ENCODE measurements around the gene HELZ.

The HELZ gene

DNA sequence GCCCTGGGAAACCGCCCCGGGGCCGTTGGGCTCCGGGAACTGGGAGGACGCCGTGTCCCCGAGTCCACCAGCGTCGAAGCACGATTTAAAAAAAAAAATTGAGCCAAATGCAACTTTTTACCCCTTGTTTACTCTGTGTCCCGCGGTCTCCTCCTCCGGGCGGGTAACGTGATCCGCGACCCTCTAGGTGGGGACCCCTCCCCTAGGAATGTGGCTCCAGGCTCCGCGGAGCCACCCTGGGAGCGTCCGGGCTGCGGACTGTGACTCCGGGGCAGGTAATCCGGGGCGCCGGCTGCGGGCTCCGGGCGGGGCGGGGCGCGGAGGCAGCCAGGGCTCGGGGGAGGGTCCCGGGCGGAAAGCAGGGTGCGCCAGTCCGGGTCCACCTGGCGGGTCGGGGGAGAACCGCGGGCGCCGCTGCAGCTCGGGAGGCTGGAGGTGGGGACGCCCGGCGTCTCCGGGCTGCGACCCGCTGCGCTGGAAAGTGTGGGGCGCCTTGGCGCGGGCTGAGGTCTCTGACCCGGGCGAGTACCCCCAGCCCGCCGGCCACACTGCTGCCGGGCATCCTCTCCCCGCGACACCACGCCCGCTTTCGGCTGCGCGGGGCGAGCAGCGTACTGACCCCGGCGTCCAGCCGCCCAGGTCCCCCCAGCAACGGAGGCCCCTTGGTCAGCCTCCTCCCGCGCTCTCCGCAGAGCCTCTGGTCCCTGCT lies 852 bp upstream of the HELZ start:
- H3K27ac ChIP-seq (ENCODE audit: low read length): peak overlapping the region; percentile 56

DNA sequence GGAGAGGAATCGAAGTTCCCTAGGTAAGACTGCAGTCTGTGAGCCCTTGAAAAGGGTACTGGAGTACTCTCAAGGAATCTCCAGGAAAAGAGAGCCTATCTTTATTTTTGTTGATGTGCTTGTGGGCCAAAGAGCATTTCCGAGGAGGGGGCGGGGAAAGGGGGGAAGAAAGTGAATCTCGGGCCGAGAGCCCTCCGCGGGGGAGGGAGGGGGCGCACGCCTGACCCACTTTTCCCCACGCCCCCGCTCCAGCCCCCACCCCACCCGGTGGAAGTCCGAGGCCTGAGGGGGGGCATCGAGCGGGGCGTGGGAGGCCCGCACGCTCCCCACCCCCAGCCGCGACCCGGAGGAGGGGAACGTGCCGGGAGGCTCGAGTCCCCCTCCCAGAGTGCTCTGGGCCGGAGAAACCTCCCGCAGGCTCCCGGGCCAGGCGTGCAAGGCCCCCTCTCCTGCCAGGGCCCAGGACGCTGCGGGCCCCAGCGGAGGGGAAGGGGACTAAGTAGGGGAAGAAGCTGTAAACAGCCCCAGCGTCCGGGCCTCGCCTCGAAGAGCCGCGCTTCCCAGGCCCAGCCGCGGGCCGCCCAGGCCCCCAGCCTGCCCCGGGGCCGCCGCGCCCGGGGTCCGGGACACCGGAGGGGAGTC lies 444 bp downstream of the HELZ start:
- Histone ChIP-seq H3K4me1 (ENCODE audit: control insufficient read depth in 1 of 2, insufficient read depth in 2 of 2, low read length in 2 of 2) (peaks cover 10 to 44% of the 10 kb centered on the region in 2 donors), H3K9me3 (ENCODE audit: control insufficient read depth in 1 of 2, low read length in 2 of 2) (no peaks in the 10 kb centered on the region), H3K27ac (ENCODE audit: low read length) (peak overlapping the region; percentile 77), H3K27me3 (ENCODE audit: low read depth, low read length) (no peaks in the 10 kb centered on the region), H3K36me3 (ENCODE audit: control insufficient read depth in 1 of 2, insufficient read depth in 2 of 2, low read length in 2 of 2) (peaks cover 0 to 4% of the 10 kb centered on the region in 2 donors), H3K4me3 (ENCODE audit: low read depth in 1 of 2, low read length in 2 of 2) (peak overlapping the region; percentile 68 to 98)

More for the DNA sequence above, 852 bp upstream of the HELZ start:
- Histone ChIP-seq H3K36me3 (ENCODE audit: control insufficient read depth in 1 of 2, insufficient read depth in 2 of 2, low read length in 2 of 2) (peaks cover 0 to 4% of the 10 kb centered on the region in 2 donors), H3K27me3 (ENCODE audit: low read depth, low read length) (no peaks in the 10 kb centered on the region), H3K4me1 (ENCODE audit: control insufficient read depth in 1 of 2, insufficient read depth in 2 of 2, low read length in 2 of 2) (peaks cover 7 to 35% of the 10 kb centered on the region in 2 donors), H3K4me3 (ENCODE audit: low read depth in 1 of 2, low read length in 2 of 2) (peak overlapping the region; percentile 68 to 98), H3K9me3 (ENCODE audit: control insufficient read depth in 1 of 2, low read length in 2 of 2) (no peaks in the 10 kb centered on the region)

DNA sequence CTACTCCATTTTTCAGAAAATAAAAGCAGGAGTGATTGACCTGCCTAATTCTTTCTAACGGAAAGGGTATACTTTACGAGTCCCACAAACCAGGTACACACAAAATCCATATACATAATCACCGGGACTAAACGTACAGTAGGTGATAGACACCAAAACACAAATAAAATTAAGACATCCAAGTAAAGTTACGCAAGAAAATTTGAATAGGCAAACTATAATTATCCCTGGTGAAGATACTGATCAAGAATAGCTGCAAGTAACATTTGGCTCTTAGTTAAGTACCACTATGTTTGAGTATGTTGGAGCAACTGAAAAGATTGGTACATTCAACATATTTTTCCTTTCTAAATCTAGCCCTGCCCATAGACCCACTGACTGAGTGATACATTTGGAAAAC lies 1.7 kb downstream of the HELZ start:
- Histone ChIP-seq H3K4me3 (ENCODE audit: low read depth in 1 of 2, low read length in 2 of 2) (peak overlapping the region; percentile 68 to 98), H3K27ac (ENCODE audit: low read length) (no peak overlapping the region), H3K9me3 (ENCODE audit: control insufficient read depth in 1 of 2, low read length in 2 of 2) (no peaks in the 10 kb centered on the region), H3K27me3 (ENCODE audit: low read depth, low read length) (no peaks in the 10 kb centered on the region), H3K4me1 (ENCODE audit: control insufficient read depth in 1 of 2, insufficient read depth in 2 of 2, low read length in 2 of 2) (peaks cover 10 to 44% of the 10 kb centered on the region in 2 donors), H3K36me3 (ENCODE audit: control insufficient read depth in 1 of 2, insufficient read depth in 2 of 2, low read length in 2 of 2) (peaks cover 9 to 10% of the 10 kb centered on the region in 2 donors)

DNA sequence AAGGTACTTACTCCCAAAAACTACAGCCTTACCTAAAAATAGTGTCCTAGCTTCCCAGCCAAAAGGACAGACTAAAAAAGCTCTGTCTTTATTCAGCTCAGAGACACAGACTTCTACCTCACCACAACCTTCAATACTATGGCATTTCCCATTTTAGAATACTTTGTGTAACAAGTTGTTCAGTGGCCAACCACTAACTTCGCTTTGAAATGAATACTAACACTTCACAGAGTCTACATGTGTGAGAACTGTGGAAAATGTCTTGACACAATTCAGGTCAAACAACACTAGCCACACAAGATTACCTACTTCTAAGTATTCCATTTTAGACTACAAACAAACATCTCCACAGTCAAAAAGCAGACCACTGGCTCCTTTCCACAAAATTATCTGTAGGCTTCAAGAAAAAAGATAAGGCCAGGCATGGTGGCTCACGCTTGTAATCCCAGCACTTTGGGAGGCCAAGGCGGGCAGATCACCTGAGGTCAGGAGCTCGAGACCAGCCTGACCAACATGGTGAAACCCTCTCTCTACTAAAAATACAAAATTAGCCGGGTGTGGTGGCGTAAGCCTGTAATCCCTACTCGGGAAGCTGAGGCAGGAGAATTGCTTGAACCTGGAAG lies 3.2 kb downstream of the HELZ start:
- peak overlapping the region in 1 of 2 donors; percentile 2 for H3K4me3 ChIP-seq (ENCODE audit: low read depth in 1 of 2, low read length in 2 of 2)
- peaks cover 9 to 12% of the 10 kb centered on the region in 2 donors for H3K36me3 ChIP-seq (ENCODE audit: control insufficient read depth in 1 of 2, insufficient read depth in 2 of 2, low read length in 2 of 2)
- H3K9me3 ChIP-seq (ENCODE audit: control insufficient read depth in 1 of 2, low read length in 2 of 2): no peaks in the 10 kb centered on the region
- no peaks in the 10 kb centered on the region for H3K27me3 ChIP-seq (ENCODE audit: low read depth, low read length)
- H3K4me1 ChIP-seq (ENCODE audit: control insufficient read depth in 1 of 2, insufficient read depth in 2 of 2, low read length in 2 of 2): peaks cover 10 to 44% of the 10 kb centered on the region in 2 donors
- H3K27ac ChIP-seq (ENCODE audit: low read length): no peak overlapping the region

DNA sequence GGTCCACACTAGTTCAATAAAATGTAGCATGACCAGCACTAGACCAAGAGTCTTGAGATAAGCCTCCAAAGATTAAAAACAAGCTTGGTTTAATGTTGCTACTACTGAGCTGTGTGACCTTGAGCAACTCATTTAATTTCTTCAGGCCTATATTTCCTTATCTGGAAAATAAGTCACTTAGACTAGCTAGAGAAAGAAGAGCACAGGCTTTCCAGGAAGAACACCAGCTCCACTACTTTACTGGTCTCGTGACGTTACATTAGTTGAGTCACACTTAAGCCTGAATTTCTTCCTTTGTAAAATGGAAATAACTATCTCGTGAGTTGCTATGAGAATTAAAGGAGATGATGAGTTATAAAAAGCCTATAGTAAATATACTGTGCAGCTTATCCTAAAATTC lies 5.4 kb downstream of the HELZ start:
- peak overlapping the region; percentile 34 for H3K27ac ChIP-seq (ENCODE audit: low read length)
- H3K4me1 ChIP-seq (ENCODE audit: control insufficient read depth in 1 of 2, insufficient read depth in 2 of 2, low read length in 2 of 2): peaks cover 10 to 41% of the 10 kb centered on the region in 2 donors
- H3K27me3 ChIP-seq (ENCODE audit: low read depth, low read length): no peaks in the 10 kb centered on the region
- peaks cover 12 to 30% of the 10 kb centered on the region in 2 donors for H3K36me3 ChIP-seq (ENCODE audit: control insufficient read depth in 1 of 2, insufficient read depth in 2 of 2, low read length in 2 of 2)
- H3K9me3 ChIP-seq (ENCODE audit: control insufficient read depth in 1 of 2, low read length in 2 of 2): no peaks in the 10 kb centered on the region
- no peak overlapping the region for H3K4me3 ChIP-seq (ENCODE audit: low read depth in 1 of 2, low read length in 2 of 2)

DNA sequence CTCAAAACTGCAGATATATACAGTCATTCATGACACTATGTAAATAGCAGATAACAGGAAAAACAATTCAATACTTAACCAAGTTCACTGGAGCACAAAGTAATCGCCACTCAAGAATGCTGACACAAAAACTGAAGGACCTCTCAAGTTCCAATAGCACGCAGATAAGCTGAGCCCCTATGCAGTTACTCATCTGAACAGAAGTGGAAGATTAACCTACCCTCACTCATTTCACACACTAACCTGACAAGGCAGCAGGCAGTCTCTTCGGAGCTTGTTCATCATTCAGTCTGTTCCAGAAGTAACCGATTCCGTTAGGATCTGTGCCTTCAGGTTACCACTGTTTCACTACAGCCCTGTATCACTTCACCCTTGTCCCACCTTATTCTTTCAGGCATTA lies 6.0 kb downstream of the HELZ start:
- H3K4me1 ChIP-seq (ENCODE audit: control insufficient read depth in 1 of 2, insufficient read depth in 2 of 2, low read length in 2 of 2): peaks cover 10 to 38% of the 10 kb centered on the region in 2 donors
- H3K27ac ChIP-seq (ENCODE audit: low read length): no peak overlapping the region
- H3K27me3 ChIP-seq (ENCODE audit: low read depth, low read length): no peaks in the 10 kb centered on the region
- H3K36me3 ChIP-seq (ENCODE audit: control insufficient read depth in 1 of 2, insufficient read depth in 2 of 2, low read length in 2 of 2): peaks cover 12 to 30% of the 10 kb centered on the region in 2 donors
- no peaks in the 10 kb centered on the region for H3K9me3 ChIP-seq (ENCODE audit: control insufficient read depth in 1 of 2, low read length in 2 of 2)
- no peak overlapping the region for H3K4me3 ChIP-seq (ENCODE audit: low read depth in 1 of 2, low read length in 2 of 2)

DNA sequence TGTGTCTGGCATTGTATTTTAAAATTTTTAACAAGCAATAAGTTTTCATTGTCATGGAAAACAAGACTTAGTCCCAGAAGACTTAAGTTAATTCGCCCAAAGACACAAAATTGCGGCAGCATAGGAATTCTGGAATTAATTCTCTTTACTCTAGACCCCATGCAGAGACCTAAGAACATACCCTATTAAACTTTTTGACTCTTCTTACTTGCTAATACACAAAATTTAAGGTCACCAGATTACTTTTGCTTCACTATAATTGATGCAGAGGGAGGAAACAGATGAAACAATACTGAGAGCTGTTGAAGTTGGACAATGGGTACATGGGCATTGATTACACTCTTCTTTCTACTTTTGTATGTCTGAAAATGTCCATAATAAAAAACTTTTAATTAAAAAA lies 12.6 kb downstream of the HELZ start:
- Histone ChIP-seq H3K4me3 (ENCODE audit: low read depth in 1 of 2, low read length in 2 of 2) (no peak overlapping the region), H3K36me3 (ENCODE audit: control insufficient read depth in 1 of 2, insufficient read depth in 2 of 2, low read length in 2 of 2) (peaks cover 3 to 22% of the 10 kb centered on the region in 2 donors), H3K4me1 (ENCODE audit: control insufficient read depth in 1 of 2, insufficient read depth in 2 of 2, low read length in 2 of 2) (peaks cover 0 to 2% of the 10 kb centered on the region in 2 donors), H3K9me3 (ENCODE audit: control insufficient read depth in 1 of 2, low read length in 2 of 2) (no peaks in the 10 kb centered on the region), H3K27ac (ENCODE audit: low read length) (no peak overlapping the region), H3K27me3 (ENCODE audit: low read depth, low read length) (no peaks in the 10 kb centered on the region)

DNA sequence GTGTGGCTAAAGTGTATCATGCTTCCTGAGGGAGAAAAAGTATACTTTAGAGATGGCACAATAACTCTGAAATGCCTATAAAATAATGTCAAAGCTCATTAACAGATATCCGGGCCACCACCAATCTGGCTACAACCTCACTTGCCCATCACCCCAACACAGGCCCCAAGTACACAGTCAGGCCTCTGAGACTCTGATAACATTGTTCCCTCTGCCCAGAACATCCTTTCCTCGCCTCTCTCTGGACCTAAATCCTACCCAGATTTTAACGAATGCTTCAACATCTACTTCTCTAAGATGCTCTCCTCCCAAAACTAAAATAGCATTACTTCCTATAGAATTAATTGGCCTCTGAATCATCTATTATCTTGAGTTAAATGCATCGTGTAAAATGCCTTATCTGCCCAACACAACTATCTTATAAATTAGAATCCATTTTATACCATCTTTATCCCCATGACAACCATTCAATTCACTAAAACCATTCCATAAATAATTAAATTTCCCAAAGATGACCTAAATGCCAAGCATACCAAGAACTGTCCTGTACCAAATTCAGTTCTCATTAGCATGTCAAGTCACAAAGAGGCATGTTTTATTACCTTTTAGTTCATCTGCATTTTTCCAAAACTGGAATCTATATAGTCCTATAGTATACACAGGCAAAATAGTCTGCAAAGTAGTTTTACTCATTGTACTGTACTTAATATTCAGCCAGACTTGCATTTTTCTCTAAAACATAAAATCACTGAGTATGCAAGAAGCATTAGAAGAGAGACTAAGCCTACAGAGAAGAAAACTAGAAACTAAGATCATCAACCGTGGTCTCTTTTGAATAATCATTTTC lies 15.7 kb downstream of the HELZ start:
- peaks cover under 1 to 3% of the 10 kb centered on the region in 2 donors for H3K36me3 ChIP-seq (ENCODE audit: control insufficient read depth in 1 of 2, insufficient read depth in 2 of 2, low read length in 2 of 2)
- no peaks in the 10 kb centered on the region for H3K9me3 ChIP-seq (ENCODE audit: control insufficient read depth in 1 of 2, low read length in 2 of 2)
- H3K4me3 ChIP-seq (ENCODE audit: low read depth in 1 of 2, low read length in 2 of 2): no peak overlapping the region
- no peaks in the 10 kb centered on the region for H3K27me3 ChIP-seq (ENCODE audit: low read depth, low read length)
- peaks cover 0 to 9% of the 10 kb centered on the region in 2 donors for H3K4me1 ChIP-seq (ENCODE audit: control insufficient read depth in 1 of 2, insufficient read depth in 2 of 2, low read length in 2 of 2)
- no peak overlapping the region for H3K27ac ChIP-seq (ENCODE audit: low read length)

DNA sequence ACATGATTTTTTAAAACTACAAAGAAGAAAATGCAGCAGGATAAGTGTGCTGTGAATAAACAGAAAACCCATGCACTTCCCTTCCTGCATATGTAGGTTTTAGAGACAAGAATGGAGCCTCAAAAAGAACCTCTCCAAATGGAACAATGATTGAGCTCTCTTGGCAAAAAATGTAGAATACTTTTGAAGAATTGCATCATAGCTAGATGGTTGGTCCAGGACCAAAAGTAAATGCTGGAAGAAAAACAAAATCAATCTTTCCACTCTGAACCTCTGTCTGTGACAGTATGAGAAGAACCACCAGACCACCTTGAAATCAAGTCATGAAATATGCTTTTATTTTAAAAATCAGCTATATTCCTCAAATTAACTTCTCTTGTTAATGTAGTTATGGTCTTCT lies 17.5 kb downstream of the HELZ start:
- Histone ChIP-seq H3K9me3 (ENCODE audit: control insufficient read depth in 1 of 2, low read length in 2 of 2) (no peaks in the 10 kb centered on the region), H3K4me1 (ENCODE audit: control insufficient read depth in 1 of 2, insufficient read depth in 2 of 2, low read length in 2 of 2) (peaks cover 0 to 9% of the 10 kb centered on the region in 2 donors), H3K36me3 (ENCODE audit: control insufficient read depth in 1 of 2, insufficient read depth in 2 of 2, low read length in 2 of 2) (peaks cover 0 to 5% of the 10 kb centered on the region in 2 donors), H3K27ac (ENCODE audit: low read length) (no peak overlapping the region), H3K27me3 (ENCODE audit: low read depth, low read length) (no peaks in the 10 kb centered on the region), H3K4me3 (ENCODE audit: low read depth in 1 of 2, low read length in 2 of 2) (no peak overlapping the region)

DNA sequence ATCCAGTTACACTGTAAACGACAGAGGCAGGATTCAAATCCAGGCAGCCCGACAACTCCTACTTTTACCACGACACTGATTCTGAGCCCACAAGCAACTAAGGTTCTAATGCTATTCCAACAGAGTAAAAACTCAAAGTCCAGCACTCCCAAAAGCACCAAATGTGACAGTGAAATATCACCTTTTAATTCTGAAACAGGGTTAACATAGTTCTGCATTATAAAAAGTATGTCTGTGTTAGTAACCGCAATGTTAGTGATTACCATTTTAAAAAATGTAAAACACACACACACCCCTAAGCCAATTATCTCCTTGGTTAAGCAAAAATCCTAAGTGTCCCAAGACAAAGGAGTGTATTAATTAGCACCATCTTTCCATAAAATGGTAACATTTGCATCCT lies 19.7 kb downstream of the HELZ start:
- no peak overlapping the region for H3K27ac ChIP-seq (ENCODE audit: low read length)
- peaks cover 0 to 18% of the 10 kb centered on the region in 2 donors for H3K4me1 ChIP-seq (ENCODE audit: control insufficient read depth in 1 of 2, insufficient read depth in 2 of 2, low read length in 2 of 2)
- no peaks in the 10 kb centered on the region for H3K9me3 ChIP-seq (ENCODE audit: control insufficient read depth in 1 of 2, low read length in 2 of 2)
- no peaks in the 10 kb centered on the region for H3K27me3 ChIP-seq (ENCODE audit: low read depth, low read length)
- H3K4me3 ChIP-seq (ENCODE audit: low read depth in 1 of 2, low read length in 2 of 2): no peak overlapping the region
- peaks cover 0 to 5% of the 10 kb centered on the region in 2 donors for H3K36me3 ChIP-seq (ENCODE audit: control insufficient read depth in 1 of 2, insufficient read depth in 2 of 2, low read length in 2 of 2)

DNA sequence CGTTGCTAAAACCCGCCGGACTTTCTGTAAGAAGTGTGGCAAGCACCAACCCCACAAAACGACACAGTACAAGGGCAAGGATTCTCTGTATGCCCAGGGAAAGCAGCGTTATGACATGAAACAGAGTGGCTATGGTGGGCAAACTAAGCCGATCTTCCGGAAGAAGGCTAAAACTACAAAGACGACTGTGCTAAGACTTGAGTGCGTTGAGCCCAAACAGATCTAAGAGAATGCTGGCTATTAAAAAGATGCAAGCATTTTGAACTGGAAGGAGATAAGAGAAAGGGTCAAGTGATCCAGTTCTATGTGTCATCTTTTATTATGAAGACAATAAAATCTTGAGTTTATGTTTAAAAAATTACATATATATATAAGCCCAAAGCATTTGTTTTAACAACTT lies 20.3 kb downstream of the HELZ start:
- Histone ChIP-seq H3K36me3 (ENCODE audit: control insufficient read depth in 1 of 2, insufficient read depth in 2 of 2, low read length in 2 of 2) (peaks cover 0 to 5% of the 10 kb centered on the region in 2 donors), H3K27ac (ENCODE audit: low read length) (no peak overlapping the region), H3K9me3 (ENCODE audit: control insufficient read depth in 1 of 2, low read length in 2 of 2) (no peaks in the 10 kb centered on the region), H3K4me1 (ENCODE audit: control insufficient read depth in 1 of 2, insufficient read depth in 2 of 2, low read length in 2 of 2) (peaks cover 0 to 18% of the 10 kb centered on the region in 2 donors), H3K4me3 (ENCODE audit: low read depth in 1 of 2, low read length in 2 of 2) (no peak overlapping the region), H3K27me3 (ENCODE audit: low read depth, low read length) (no peaks in the 10 kb centered on the region)
